Peyer's patch (tissue), 4 donors: ENCODE data around the gene SNRPA.

Source experiments
- CTCF ChIP-seq, 6 experiments: fragments of 450-650 bp in 4 of 6; fragments of 200-600 bp in 2 of 6; sonication (generic) in 1 of 6; IDR thresholded peaks; one replicate each; pipeline ENCODE4 v1.5.1; 2017 to 2019; ENCODE audit warnings: antibody characterized with exemption in 6 of 6, mild to moderate bottlenecking in 3 of 6, moderate library complexity in 1 of 6
- POLR2A ChIP-seq, 2 donors: fragments of 450-650 bp; IDR thresholded peaks; one replicate each; pipeline ENCODE4 v1.5.1; 2017; ENCODE audit warnings: antibody characterized with exemption in 2 of 2, mild to moderate bottlenecking in 2 of 2, moderate library complexity in 2 of 2

GRCh38 chr19:40736661-40737060 lies 14.3 kb upstream of the SNRPA start:
- no peak for TF ChIP-seq CTCF (IDR thresholded peaks at IDR 0.05)
- TF ChIP-seq POLR2A (IDR thresholded peaks at IDR 0.05), result no peak
